ENCODE results near the gene UBXN10. TPM values are rescaled to one million over a fixed set of nuclear protein-coding genes. Genes with fewer than 3 reads are reported as not detected.

The UBXN10 gene
- total RNA-seq, 2 donors from 2014 or later = 1.6 to 10.6 TPM

- peak overlapping the region; percentile 25 to 33 for H3K4me3 ChIP-seq
- TF ChIP-seq CTCF (IDR thresholded peaks at IDR 0.05) (no peak), POLR2AphosphoS5 (IDR thresholded peaks at IDR 0.05) (no peak), POLR2A (IDR thresholded peaks at IDR 0.05) (no peak)
- H3K4me1 ChIP-seq (replicated peaks) = no peaks in the 10 kb centered on the region
- H3K27me3 ChIP-seq (replicated peaks; ENCODE audit: insufficient read depth) = no peaks in the 10 kb centered on the region
- peak overlapping the region; percentile 61 to 68 for H3K27ac ChIP-seq
- intact Hi-C loops (cut with DNase I) = loop anchor here (10.0 kb wide), 1 partner anchor 450 kb away; no protein-coding TSS in a partner anchor
- no peaks in the 10 kb centered on the region for H3K9me3 ChIP-seq
- 75% methylated on average over 17 of the region's 17 CpGs for WGBS
- DNase-seq (ENCODE audit: low spot score) = no peak
- no peaks in the 10 kb centered on the region for H3K36me3 ChIP-seq
Measured at GRCh38 chr1:20184997-20185833, 681 bp upstream of the UBXN10 start.

GRCh38 chr1:20187103-20187812 is 1.4 kb downstream of the UBXN10 start:
- intact Hi-C loops (cut with DNase I) = loop anchor here (10.0 kb wide), 1 partner anchor 452 kb away; no protein-coding TSS in a partner anchor
- Histone ChIP-seq H3K27me3 (replicated peaks; ENCODE audit: insufficient read depth) (no peaks in the 10 kb centered on the region), H3K36me3 (no peaks in the 10 kb centered on the region), H3K4me3 (no peak overlapping the region), H3K9me3 (no peaks in the 10 kb centered on the region), H3K27ac (peak overlapping the region; percentile 61 to 68), H3K4me1 (replicated peaks) (no peaks in the 10 kb centered on the region)
- WGBS = 43% methylated on average over 7 of the region's 7 CpGs
- peak in 2 of 4 experiments; percentile 37 to 41 for TF ChIP-seq CTCF (IDR thresholded peaks at IDR 0.05)
- TF ChIP-seq POLR2AphosphoS5 (IDR thresholded peaks at IDR 0.05) = peak; percentile 52
- TF ChIP-seq POLR2A (IDR thresholded peaks at IDR 0.05) = no peak
- peak; percentile 62 for DNase-seq (ENCODE audit: low spot score)

- no peak for DNase-seq (ENCODE audit: low spot score)
- H3K27ac ChIP-seq = peak overlapping the region; percentile 61 to 68
- H3K36me3 ChIP-seq = no peaks in the 10 kb centered on the region
- H3K4me1 ChIP-seq (replicated peaks) = no peaks in the 10 kb centered on the region
- TF ChIP-seq CTCF (IDR thresholded peaks at IDR 0.05) (no peak), POLR2AphosphoS5 (IDR thresholded peaks at IDR 0.05) (no peak), POLR2A (IDR thresholded peaks at IDR 0.05) (no peak)
- H3K4me3 ChIP-seq = no peak overlapping the region
- no peaks in the 10 kb centered on the region for H3K27me3 ChIP-seq (replicated peaks; ENCODE audit: insufficient read depth)
- no peaks in the 10 kb centered on the region for H3K9me3 ChIP-seq
- WGBS = 52% methylated on average over 4 of the region's 4 CpGs
- intact Hi-C loops (cut with DNase I) = loop anchor here (10.0 kb wide), 1 partner anchor 453 kb away; no protein-coding TSS in a partner anchor
Measured at GRCh38 chr1:20187813-20188454, 2.0 kb downstream of the UBXN10 start.

GRCh38 chr1:20188455-20188817 is 2.5 kb downstream of the UBXN10 start:
- no peak for DNase-seq (ENCODE audit: low spot score)
- no peaks in the 10 kb centered on the region for H3K27me3 ChIP-seq (replicated peaks; ENCODE audit: insufficient read depth)
- H3K4me1 ChIP-seq (replicated peaks) = no peaks in the 10 kb centered on the region
- intact Hi-C loops (cut with DNase I) = loop anchor here (10.0 kb wide), 1 partner anchor 454 kb away; no protein-coding TSS in a partner anchor
- 85% methylated on average over 4 of the region's 4 CpGs for WGBS
- TF ChIP-seq POLR2A (IDR thresholded peaks at IDR 0.05) = no peak
- no peak for TF ChIP-seq POLR2AphosphoS5 (IDR thresholded peaks at IDR 0.05)
- TF ChIP-seq CTCF (IDR thresholded peaks at IDR 0.05) = no peak
- H3K4me3 ChIP-seq = no peak overlapping the region
- H3K36me3 ChIP-seq = no peaks in the 10 kb centered on the region
- H3K27ac ChIP-seq = no peak overlapping the region
- no peaks in the 10 kb centered on the region for H3K9me3 ChIP-seq
